ENCODE data around the gene EGR4.
"Not testable (repeated sequence)": the region's sequence is repeated elsewhere in the genome, so short reads cannot be mapped to it uniquely, and the experiment has no call there.

The EGR4 gene

GRCh38 chr2:73264332-73264606 lies 29.1 kb downstream of the EGR4 start:
- no peak for DNase-seq

- no peak for DNase-seq
These were observed 29.6 kb downstream of the EGR4 start for GRCh38 chr2:73263540-73264331.

- not testable (repeated sequence) for DNase-seq
These were observed 30.5 kb downstream of the EGR4 start for GRCh38 chr2:73262691-73263429.

GRCh38 chr2:73262108-73262651 lies 31.2 kb downstream of the EGR4 start:
- DNase-seq, result no peak

GRCh38 chr2:73260338-73260984 lies 32.9 kb downstream of the EGR4 start:
- DNase-seq, result peak in 13 of 51 donors; percentile 5 to 64 (median 31)

GRCh38 chr2:73259704-73260337 lies 33.5 kb downstream of the EGR4 start:
- no peak for DNase-seq

GRCh38 chr2:73259276-73259675 lies 34.1 kb downstream of the EGR4 start:
- DNase-seq, result no peak

GRCh38 chr2:73258913-73259215 lies 34.5 kb downstream of the EGR4 start:
- no peak for DNase-seq

GRCh38 chr2:73258186-73258912 lies 35.0 kb downstream of the EGR4 start:
- DNase-seq, result no peak

GRCh38 chr2:73257425-73258125 lies 35.8 kb downstream of the EGR4 start:
- DNase-seq, result no peak

- no peak for DNase-seq
These were observed 36.3 kb downstream of the EGR4 start for GRCh38 chr2:73257021-73257420.

GRCh38 chr2:73256618-73256922 lies 36.8 kb downstream of the EGR4 start:
- DNase-seq, result no peak

GRCh38 chr2:73255907-73256617 lies 37.3 kb downstream of the EGR4 start:
- DNase-seq, result no peak

GRCh38 chr2:73255007-73255644 lies 38.2 kb downstream of the EGR4 start:
- DNase-seq, result no peak

- DNase-seq, result no peak
These were observed 38.9 kb downstream of the EGR4 start for GRCh38 chr2:73254343-73255006.

- no peak for DNase-seq
These were observed 39.4 kb downstream of the EGR4 start for GRCh38 chr2:73253901-73254300.

GRCh38 chr2:73253400-73253799 lies 39.9 kb downstream of the EGR4 start:
- no peak for DNase-seq

- DNase-seq, result no peak
These were observed 40.9 kb downstream of the EGR4 start for GRCh38 chr2:73252238-73253027.

Data from hypothalamus (tissue), 51 donors.